ENCODE data around the gene ENTPD1.
"Not testable (repeated sequence)": the region's sequence is repeated elsewhere in the genome, so short reads cannot be mapped to it uniquely, and the experiment has no call there.

ENTPD1 gene

DNA sequence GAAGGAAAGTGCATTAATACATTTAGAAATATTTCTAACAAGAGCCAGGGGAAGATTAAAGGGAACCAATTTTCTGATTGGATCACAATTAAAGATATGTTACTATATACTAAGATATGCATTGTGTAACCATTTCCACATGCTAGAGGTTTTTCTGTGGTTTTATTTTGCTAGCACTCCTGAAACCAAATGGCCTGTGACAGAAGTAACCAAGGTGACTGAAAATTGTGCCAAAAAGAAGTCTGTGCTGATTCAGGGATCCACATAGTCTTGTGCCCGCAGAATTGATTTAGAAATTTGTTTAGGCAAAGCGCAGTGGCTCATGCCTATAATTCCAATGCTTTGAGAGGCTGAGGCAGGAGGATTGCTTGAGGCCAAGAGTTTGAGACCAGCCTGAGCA is 153.6 kb downstream of the ENTPD1 start:
- no peak overlapping the region for H3K4me3 ChIP-seq (ENCODE audit: low read length)
- H3K9me3 ChIP-seq (replicated peaks; ENCODE audit: insufficient read depth, low read length): no peaks in the 10 kb centered on the region
- no peaks in the 10 kb centered on the region for H3K79me2 ChIP-seq (ENCODE audit: low read length)
- no peaks in the 10 kb centered on the region for H3K27me3 ChIP-seq (replicated peaks; ENCODE audit: insufficient read depth, low read length)
- peaks cover 10% of the 10 kb centered on the region for H3F3A ChIP-seq (ENCODE audit: insufficient read depth, low read length)
- no peaks in the 10 kb centered on the region for H4K20me1 ChIP-seq (ENCODE audit: insufficient read depth, low read length)
- H3K9me2 ChIP-seq (replicated peaks; ENCODE audit: insufficient read depth, low read length): no peaks in the 10 kb centered on the region
- peaks cover 22% of the 10 kb centered on the region for H3K4me1 ChIP-seq (ENCODE audit: low read length)
- H3K27ac ChIP-seq (ENCODE audit: low read length): peak overlapping the region; percentile 12; the same call in 1 of the 2 replicates
- peak; percentile 73 for DNase-seq
- H2AFZ ChIP-seq (ENCODE audit: low read length): no peak overlapping the region
- H3K36me3 ChIP-seq (replicated peaks; ENCODE audit: insufficient read depth, low read length): no peaks in the 10 kb centered on the region
- no peak overlapping the region for H3K9ac ChIP-seq (ENCODE audit: low read length)
- TF ChIP-seq EZH2 (optimal IDR thresholded peaks at IDR 0.05; ENCODE audit: low read depth, low read length) (no peak), EZH2phosphoT487 (IDR thresholded peaks at IDR 0.05; ENCODE audit: low read length) (no peak), CTCF (IDR thresholded peaks at IDR 0.05; ENCODE audit: low read length) (no peak)
- peak overlapping the region; percentile 6; the same call in 1 of the 2 replicates for H3K4me2 ChIP-seq (ENCODE audit: low read depth, low read length)

- H3K4me2 ChIP-seq (ENCODE audit: low read depth, low read length); H3K27ac ChIP-seq (ENCODE audit: low read length); H3K9me3 ChIP-seq (replicated peaks; ENCODE audit: insufficient read depth, low read length); DNase-seq; H3K4me1 ChIP-seq (ENCODE audit: low read length); H3K27me3 ChIP-seq (replicated peaks; ENCODE audit: insufficient read depth, low read length); H4K20me1 ChIP-seq (ENCODE audit: insufficient read depth, low read length); H3F3A ChIP-seq (ENCODE audit: insufficient read depth, low read length); H3K9ac ChIP-seq (ENCODE audit: low read length); H3K79me2 ChIP-seq (ENCODE audit: low read length); H2AFZ ChIP-seq (ENCODE audit: low read length); H3K4me3 ChIP-seq (ENCODE audit: low read length); H3K9me2 ChIP-seq (replicated peaks; ENCODE audit: insufficient read depth, low read length); H3K36me3 ChIP-seq (replicated peaks; ENCODE audit: insufficient read depth, low read length): not testable (repeated sequence)
Observed at GRCh38 chr10:95916039-95916438, 160.1 kb downstream of the ENTPD1 start.

All from MM.1S (cell line).